Stimulated activated CD8-positive, alpha-beta memory T cell treated with anti-CD3 and anti-CD28 coated beads, Interleukin-12 subunit alpha, Interleukin-12 subunit beta, amount 100 ng/mL, for 24 hours (primary cell): ENCODE results near the gene TMEM243.
"Not testable (repeated sequence)": the region's sequence is repeated elsewhere in the genome, so short reads cannot be mapped to it uniquely, and the experiment has no call there.

Experiments used
- DNase-seq: peaks from one replicate; pipeline ENCODE4 v3.0.0-alpha.2; 2020; ENCODE audit errors: extremely low read depth

The TMEM243 gene

GRCh38 chr7:87212498-87212897 lies 7.0 kb downstream of the TMEM243 start:
- DNase-seq, result no peak

GRCh38 chr7:87210506-87210905 lies 9.0 kb downstream of the TMEM243 start:
- no peak for DNase-seq

GRCh38 chr7:87209295-87209924 lies 10.1 kb downstream of the TMEM243 start:
- DNase-seq, result no peak

GRCh38 chr7:87206361-87206760 lies 13.2 kb downstream of the TMEM243 start:
- no peak for DNase-seq

GRCh38 chr7:87205701-87206100 lies 13.8 kb downstream of the TMEM243 start:
- DNase-seq, result not testable (repeated sequence)

GRCh38 chr7:87204933-87205332 lies 14.6 kb downstream of the TMEM243 start:
- no peak for DNase-seq

GRCh38 chr7:87203929-87204328 lies 15.6 kb downstream of the TMEM243 start:
- DNase-seq, result not testable (repeated sequence)

GRCh38 chr7:87202705-87203104 lies 16.8 kb downstream of the TMEM243 start:
- no peak for DNase-seq

- DNase-seq, result no peak
Measured at GRCh38 chr7:87202208-87202607, 17.3 kb downstream of the TMEM243 start.

GRCh38 chr7:87199700-87200450 lies 19.7 kb downstream of the TMEM243 start:
- DNase-seq, result no peak

- no peak for DNase-seq
Measured at GRCh38 chr7:87199241-87199640, 20.3 kb downstream of the TMEM243 start.

GRCh38 chr7:87193912-87194311 lies 25.6 kb downstream of the TMEM243 start:
- DNase-seq, result no peak

GRCh38 chr7:87192784-87193487 lies 26.6 kb downstream of the TMEM243 start:
- no peak for DNase-seq

GRCh38 chr7:87190783-87191182 lies 28.7 kb downstream of the TMEM243 start:
- no peak for DNase-seq

GRCh38 chr7:87188930-87189329 lies 30.6 kb downstream of the TMEM243 start:
- DNase-seq, result no peak

- DNase-seq, result no peak
Measured at GRCh38 chr7:87187120-87187519, 32.4 kb downstream of the TMEM243 start.

GRCh38 chr7:87179180-87179579 lies 40.4 kb downstream of the TMEM243 start:
- no peak for DNase-seq

GRCh38 chr7:87178320-87178719 lies 41.2 kb downstream of the TMEM243 start:
- DNase-seq, result no peak

GRCh38 chr7:87173471-87173870 lies 46.1 kb downstream of the TMEM243 start:
- no peak for DNase-seq

- no peak for DNase-seq
Measured at GRCh38 chr7:87171282-87171934, 48.1 kb downstream of the TMEM243 start.

GRCh38 chr7:87170828-87171227 lies 48.7 kb downstream of the TMEM243 start:
- no peak for DNase-seq

- DNase-seq, result no peak
Measured at GRCh38 chr7:87164433-87164832, 55.1 kb downstream of the TMEM243 start.
